Common myeloid progenitor, CD34-positive (primary cell): ENCODE results near the gene BRINP2.

Experiments
- CTCF ChIA-PET: fragments of 350-600 bp; sonication (Branson Sonifier 250); formaldehyde crosslinking; loops from one replicate; lab custom pipeline; 2021; ENCODE audit warnings: antibody characterized with exemption; lab: Charles Lee
- POLR2A ChIA-PET: fragments of 350-600 bp; sonication (Branson Sonifier 250); formaldehyde crosslinking; loops from one replicate; lab custom pipeline; 2021; ENCODE audit warnings: antibody characterized with exemption; lab: Charles Lee
- DNase-seq, 3 donors: peaks; one replicate each; pipeline versions ENCODE4 v3.0.0 to v3.0.0-alpha.2; 2013
- H3K27ac ChIP-seq, 2 experiments: 1 replicate in 1 of 2; 2 replicates in 1 of 2; pipeline ENCODE4 v1.7.0; 2013; ENCODE audit warnings: inconsistent platforms in 2 of 2, low read length in 2 of 2, mild to moderate bottlenecking in 2 of 2, low read depth in 1 of 2, moderate library complexity in 1 of 2; ENCODE audit not compliant: severe bottlenecking in 2 of 2, insufficient read depth in 1 of 2, poor library complexity in 1 of 2
- H3K27me3 ChIP-seq, 5 experiments: replicated peaks in 2 of 5; 1 replicate in 3 of 5; 2 replicates in 2 of 5; pipeline versions ENCODE4 v1.6.1 to v1.7.0; 2013; ENCODE audit warnings: low read length in 4 of 5, mild to moderate bottlenecking in 2 of 5, moderate library complexity in 2 of 5, inconsistent platforms in 1 of 5; ENCODE audit not compliant: insufficient read depth in 5 of 5, control insufficient read depth in 4 of 5
- H3K36me3 ChIP-seq, 4 experiments: 1 replicate in 2 of 4; 2 replicates in 2 of 4; pipeline versions ENCODE4 v1.6.1 to v1.7.0; 2013; ENCODE audit warnings: low read length in 3 of 4, control low read depth in 1 of 4, mild to moderate bottlenecking in 1 of 4; ENCODE audit not compliant: control insufficient read depth in 4 of 4, insufficient read depth in 4 of 4
- H3K4me1 ChIP-seq, 4 experiments: 1 replicate in 3 of 4; 2 replicates in 1 of 4; pipeline versions ENCODE4 v1.6.1 to v1.7.1; 2013; ENCODE audit warnings: low read length in 3 of 4, mild to moderate bottlenecking in 3 of 4, control low read depth in 1 of 4, inconsistent platforms in 1 of 4, moderate library complexity in 1 of 4; ENCODE audit not compliant: control insufficient read depth in 4 of 4, insufficient read depth in 4 of 4; ENCODE audit errors: control extremely low read depth in 1 of 4
- H3K4me3 ChIP-seq, 7 experiments: 1 replicate in 4 of 7; 2 replicates in 3 of 7; pipeline versions ENCODE4 v1.5.1 to v1.7.0; 2013; ENCODE audit warnings: mild to moderate bottlenecking in 7 of 7, low read length in 6 of 7, moderate library complexity in 6 of 7, inconsistent platforms in 2 of 7, low read depth in 2 of 7, control low read depth in 1 of 7; ENCODE audit not compliant: insufficient read depth in 4 of 7, control insufficient read depth in 1 of 7; ENCODE audit errors: extremely low read depth in 1 of 7
- H3K9me3 ChIP-seq, 5 experiments: 1 replicate in 4 of 5; 2 replicates in 1 of 5; pipeline versions ENCODE4 v1.6.1 to v1.7.1; 2013; ENCODE audit warnings: low read length in 4 of 5, mild to moderate bottlenecking in 2 of 5, inconsistent platforms in 1 of 5, low read depth in 1 of 5, moderate library complexity in 1 of 5; ENCODE audit not compliant: control insufficient read depth in 4 of 5, insufficient read depth in 2 of 5; ENCODE audit errors: control extremely low read depth in 1 of 5
- WGBS: methylation state at CpG from one replicate; pipeline ENCODE4 v1.1.5; 2013; ENCODE audit not compliant: insufficient coverage; 5-methylcytosine and 5-hydroxymethylcytosine counted together

BRINP2 gene

GRCh38 chr1:177219554-177220458, 49.0 kb downstream of the BRINP2 start:
- Histone ChIP-seq H3K27me3 (no peaks in the 10 kb centered on the region), H3K4me1 (no peaks in the 10 kb centered on the region), H3K36me3 (no peaks in the 10 kb centered on the region), H3K27ac (no peak overlapping the region), H3K4me3 (no peak overlapping the region), H3K9me3 (peaks cover 1 to 9% (median 5%) of the 10 kb centered on the region in 5 experiments)
- no peak for DNase-seq
- WGBS = 90% methylated on average over 2 of the region's 3 CpGs
- CTCF ChIA-PET = no interaction called here
- POLR2A ChIA-PET = interaction anchor here (0.7 kb wide), 1 partner anchor 503 kb away, joined by 4 read pairs; no protein-coding TSS in a partner anchor

DNA sequence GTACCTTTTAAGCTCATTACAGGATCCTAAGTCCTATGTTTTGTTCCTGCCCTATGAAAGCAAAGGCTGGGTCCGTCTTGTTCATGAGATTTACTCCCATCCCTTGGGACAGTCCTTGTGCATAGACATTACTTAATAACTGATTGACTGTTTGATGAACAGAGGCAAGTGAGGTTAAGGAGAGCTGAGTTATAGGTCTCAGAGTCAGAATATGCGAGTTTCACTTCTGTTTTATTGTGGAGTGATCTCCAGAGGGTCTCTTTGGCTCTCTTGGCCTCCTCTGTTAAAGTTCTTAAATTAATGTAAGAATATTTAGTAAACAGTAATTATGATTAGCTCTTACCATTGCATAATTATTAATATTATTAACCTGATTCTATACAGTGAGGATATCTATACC, 52.6 kb downstream of the BRINP2 start:
- H3K27me3 ChIP-seq = no peaks in the 10 kb centered on the region
- 100% methylated on average over 2 of the region's 2 CpGs for WGBS
- H3K4me1 ChIP-seq = no peaks in the 10 kb centered on the region
- H3K36me3 ChIP-seq = no peaks in the 10 kb centered on the region
- ChIA-PET CTCF (no interaction called here), POLR2A (no interaction called here)
- H3K9me3 ChIP-seq = peaks cover 0 to 3% (median 0%) of the 10 kb centered on the region in 5 experiments
- no peak overlapping the region for H3K4me3 ChIP-seq
- no peak overlapping the region for H3K27ac ChIP-seq
- DNase-seq = no peak

- Histone ChIP-seq H3K27me3 (no peaks in the 10 kb centered on the region), H3K4me1 (no peaks in the 10 kb centered on the region), H3K36me3 (no peaks in the 10 kb centered on the region), H3K9me3 (no peaks in the 10 kb centered on the region), H3K4me3 (no peak overlapping the region), H3K27ac (no peak overlapping the region)
- ChIA-PET CTCF (interaction anchor here (1.5 kb wide), 1 partner anchor 50 kb away, joined by 3 read pairs; no protein-coding TSS in a partner anchor), POLR2A (no interaction called here)
- 95% methylated on average over 7 of the region's 8 CpGs for WGBS
- DNase-seq = no peak
Observed at GRCh38 chr1:177227978-177228692, 57.4 kb downstream of the BRINP2 start.

GRCh38 chr1:177228693-177229065, 57.9 kb downstream of the BRINP2 start:
- no peak overlapping the region for H3K4me3 ChIP-seq
- H3K4me1 ChIP-seq = no peaks in the 10 kb centered on the region
- no peak for DNase-seq
- CTCF ChIA-PET = interaction anchor here (1.5 kb wide), 1 partner anchor 50 kb away, joined by 3 read pairs; no protein-coding TSS in a partner anchor
- POLR2A ChIA-PET = no interaction called here
- 92% methylated on average over 2 of the region's 4 CpGs for WGBS
- H3K27me3 ChIP-seq = no peaks in the 10 kb centered on the region
- no peak overlapping the region for H3K27ac ChIP-seq
- H3K36me3 ChIP-seq = no peaks in the 10 kb centered on the region
- H3K9me3 ChIP-seq = no peaks in the 10 kb centered on the region

DNA sequence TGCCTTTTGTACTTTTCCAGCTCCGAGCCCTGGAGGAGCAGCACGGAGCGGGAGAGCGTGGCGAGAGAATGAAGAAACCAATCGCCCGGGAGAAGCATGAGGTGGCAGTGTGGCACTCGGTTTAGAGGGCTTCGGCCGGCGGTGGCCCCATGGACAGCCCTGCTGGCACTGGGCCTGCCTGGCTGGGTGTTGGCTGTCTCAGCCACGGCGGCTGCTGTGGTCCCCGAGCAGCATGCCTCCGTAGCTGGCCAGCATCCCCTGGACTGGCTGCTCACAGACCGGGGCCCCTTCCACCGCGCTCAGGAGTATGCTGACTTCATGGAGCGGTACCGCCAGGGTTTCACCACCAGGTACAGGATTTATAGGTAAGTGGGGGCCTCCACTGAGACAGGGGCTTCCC, 59.0 kb downstream of the BRINP2 start:
- Histone ChIP-seq H3K4me3 (no peak overlapping the region), H3K36me3 (no peaks in the 10 kb centered on the region), H3K27ac (no peak overlapping the region), H3K9me3 (no peaks in the 10 kb centered on the region), H3K4me1 (no peaks in the 10 kb centered on the region), H3K27me3 (no peaks in the 10 kb centered on the region)
- POLR2A ChIA-PET = no interaction called here
- CTCF ChIA-PET = interaction anchor here (1.5 kb wide), 1 partner anchor 51 kb away, joined by 3 read pairs; no protein-coding TSS in a partner anchor
- no peak for DNase-seq
- 98% methylated on average over 16 of the region's 20 CpGs for WGBS

DNA sequence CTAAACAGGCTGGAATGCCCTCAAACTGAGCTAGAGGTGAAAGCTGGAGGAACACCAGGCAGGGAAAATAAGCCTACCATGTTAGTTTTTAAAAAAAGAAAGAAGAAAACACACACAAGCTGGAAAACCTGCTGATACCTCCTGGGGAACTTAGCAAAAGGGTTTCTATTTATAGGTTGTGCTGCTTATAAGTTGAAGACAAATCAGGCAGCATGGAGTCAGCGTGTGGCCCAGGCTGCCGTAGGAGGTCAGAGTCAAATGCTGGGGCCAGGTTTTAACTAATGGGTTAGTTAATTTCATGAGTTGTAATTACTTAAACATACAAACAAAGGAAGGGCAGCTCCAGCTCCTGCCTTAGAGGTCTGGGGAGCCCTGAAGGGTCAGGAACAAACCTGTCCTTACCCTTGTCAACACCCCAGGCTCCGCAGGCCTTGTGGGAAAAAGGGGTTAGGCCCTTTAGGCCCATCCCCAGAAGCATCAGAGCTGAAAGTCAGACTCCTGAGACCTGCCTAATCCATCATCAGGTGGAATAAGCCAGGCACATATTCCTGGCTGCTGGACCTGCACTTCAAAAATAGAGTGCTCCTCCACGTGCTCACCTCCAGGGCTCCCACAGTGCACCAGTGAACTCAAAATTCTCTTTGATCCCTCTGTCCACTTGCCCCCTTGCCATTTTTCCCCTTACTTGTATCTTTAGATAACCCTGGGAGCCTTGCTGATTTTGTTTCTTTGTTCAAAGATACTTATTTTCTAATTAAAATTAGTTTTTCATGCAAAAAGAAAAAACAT, 59.7 kb downstream of the BRINP2 start:
- H3K27me3 ChIP-seq = no peaks in the 10 kb centered on the region
- H3K27ac ChIP-seq = no peak overlapping the region
- 100% methylated on average over 2 of the region's 4 CpGs for WGBS
- DNase-seq = no peak
- no peaks in the 10 kb centered on the region for H3K36me3 ChIP-seq
- no peaks in the 10 kb centered on the region for H3K9me3 ChIP-seq
- H3K4me3 ChIP-seq = no peak overlapping the region
- H3K4me1 ChIP-seq = no peaks in the 10 kb centered on the region
- ChIA-PET CTCF (no interaction called here), POLR2A (no interaction called here)
